Measurements from ENCODE around the gene STX4. TPM values are rescaled to one million over a fixed set of nuclear protein-coding genes. Genes with fewer than 3 reads are reported as not detected.

Gene STX4
- total RNA-seq, 1 experiment from 2014 or later = 26.0 TPM

- no peaks in the 10 kb centered on the region; a peak in 1 of 4 replicates for H3K36me3 ChIP-seq (ENCODE audit: control insufficient read depth in 1 of 2, insufficient read depth in 2 of 2, low read length in 2 of 2)
- POLR2A ChIA-PET = interaction anchor here (1.0 to 1.8 kb wide), 3 partner anchors 89 to 194 kb away, joined by 3 to 6 read pairs (median 4); partner anchors contain the start of genes FUS, ZNF646 and ZNF668
- BruUV-seq (replicated peaks) = no TSS peak
- H3K9me3 ChIP-seq (ENCODE audit: control insufficient read depth in 1 of 2, insufficient read depth in 1 of 2, low read depth in 1 of 2, low read length in 2 of 2) = no peaks in the 10 kb centered on the region
- H4K20me1 ChIP-seq (ENCODE audit: insufficient read depth) = no peaks in the 10 kb centered on the region
- peak; percentile 77 for ATAC-seq
- H3K9ac ChIP-seq (ENCODE audit: low read length) = peak overlapping the region; percentile 57
- H3K4me1 ChIP-seq (ENCODE audit: control insufficient read depth in 1 of 2, insufficient read depth in 2 of 2, low read length in 2 of 2) = peaks cover 0 to 14% of the 10 kb centered on the region in 2 experiments; a peak in 3 of 4 replicates
- H2AFZ ChIP-seq (ENCODE audit: low read depth, low read length, poor library complexity, severe bottlenecking) = no peak overlapping the region
- TF ChIP-seq ATF3 (IDR thresholded peaks at IDR 0.05) = no peak
- TF ChIP-seq YY1 (IDR thresholded peaks at IDR 0.05; ENCODE audit: extremely low read depth, insufficient replicate concordance, low read depth, low read length) = peak; percentile 61
- no peak for TF ChIP-seq POLR2A (IDR thresholded peaks at IDR 0.05; ENCODE audit: borderline replicate concordance, extremely low read depth, insufficient read depth, insufficient read length)
- no peak for TF ChIP-seq JUND (IDR thresholded peaks at IDR 0.05)
- TF ChIP-seq RAD21 (IDR thresholded peaks at IDR 0.05; ENCODE audit: low read depth) = peak; percentile 89
- no peak for TF ChIP-seq ELF1 (IDR thresholded peaks at IDR 0.05; ENCODE audit: borderline replicate concordance, low read depth)
- TF ChIP-seq POLR2AphosphoS5 (IDR thresholded peaks at IDR 0.05; ENCODE audit: low read depth, low read length) = peak; percentile 3; the same call in 1 of the 2 replicates
- no peak for TF ChIP-seq ZFX (IDR thresholded peaks at IDR 0.05)
- TF ChIP-seq EZH2 (IDR thresholded peaks at IDR 0.05) = no peak
- no peak for TF ChIP-seq TCF7L2 (IDR thresholded peaks at IDR 0.05; ENCODE audit: borderline replicate concordance, extremely low read depth, insufficient read depth, insufficient read length)
- TF ChIP-seq SIN3A (IDR thresholded peaks at IDR 0.05; ENCODE audit: low read depth) = no peak
- TF ChIP-seq MAX (IDR thresholded peaks at IDR 0.05) = peak; percentile 56
- TF ChIP-seq CTCF (IDR thresholded peaks at IDR 0.05 in 2 of 3, conservative IDR thresholded peaks at IDR 0.05 in 1 of 3; ENCODE audit: borderline replicate concordance in 1 of 3, insufficient read depth in 1 of 3, low read depth in 2 of 3, low read length in 2 of 3) = peak; percentile 22 to 46 (median 40); a peak in 3 of 6 replicates
- no peak for TF ChIP-seq REST (IDR thresholded peaks at IDR 0.05; ENCODE audit: low read depth)
- DNase-seq (ENCODE audit: low read depth, low spot score) = peak; percentile 37
- no peaks in the 10 kb centered on the region for H3K27me3 ChIP-seq (ENCODE audit: insufficient read depth, low read length)
- H3K27ac ChIP-seq (ENCODE audit: low read depth, low read length) = peak overlapping the region; percentile 49; the same call in 1 of the 2 replicates
- no peaks in the 10 kb centered on the region for H3K79me2 ChIP-seq (ENCODE audit: insufficient read depth, low read length)
- H3K4me3 ChIP-seq (replicated peaks in 1 of 2; ENCODE audit: low read depth in 1 of 2, low read length in 2 of 2) = peak overlapping the region; percentile 35 to 45
- no peaks in the 10 kb centered on the region for H3K9me2 ChIP-seq (ENCODE audit: insufficient read depth)
- H3K4me2 ChIP-seq (ENCODE audit: low read length) = peak overlapping the region; percentile 73
- RAD21 ChIA-PET (ENCODE audit: low non-redundant PET in 1 of 2, low total read pairs in 2 of 2, uncharacterized antibody in 2 of 2, unreplicated experiment in 2 of 2) = interaction anchor here (0.6 to 1.8 kb wide), 11 partner anchors 11 to 348 kb away, joined by 3 to 7 read pairs (median 4); partner anchors contain the start of genes KAT8 (in 1 of the 2), VKORC1 (in 1 of the 2), ZNF646 (in 1 of the 2) and ZNF668 (in 1 of the 2)
- CTCF ChIA-PET = interaction anchor here (0.8 to 4.0 kb wide), 29 partner anchors 8 to 883 kb away, joined by 3 to 29 read pairs (median 5); partner anchors contain the start of genes ARMC5, KAT8, STX4 and VKORC1
- intact Hi-C loops (cut with micrococcal nuclease) = loop anchor here (1.0 to 10.0 kb wide), 6 partner anchors 31 to 883 kb away; no protein-coding TSS in a partner anchor
Observed at GRCh38 chr16:30985401-30986128, 47.8 kb upstream of the STX4 start.
